ENCODE data around the gene IRF4.
A peak's percentile ranks its signal among the peaks of the same experiment; 100 is the strongest.

Gene IRF4

DNA sequence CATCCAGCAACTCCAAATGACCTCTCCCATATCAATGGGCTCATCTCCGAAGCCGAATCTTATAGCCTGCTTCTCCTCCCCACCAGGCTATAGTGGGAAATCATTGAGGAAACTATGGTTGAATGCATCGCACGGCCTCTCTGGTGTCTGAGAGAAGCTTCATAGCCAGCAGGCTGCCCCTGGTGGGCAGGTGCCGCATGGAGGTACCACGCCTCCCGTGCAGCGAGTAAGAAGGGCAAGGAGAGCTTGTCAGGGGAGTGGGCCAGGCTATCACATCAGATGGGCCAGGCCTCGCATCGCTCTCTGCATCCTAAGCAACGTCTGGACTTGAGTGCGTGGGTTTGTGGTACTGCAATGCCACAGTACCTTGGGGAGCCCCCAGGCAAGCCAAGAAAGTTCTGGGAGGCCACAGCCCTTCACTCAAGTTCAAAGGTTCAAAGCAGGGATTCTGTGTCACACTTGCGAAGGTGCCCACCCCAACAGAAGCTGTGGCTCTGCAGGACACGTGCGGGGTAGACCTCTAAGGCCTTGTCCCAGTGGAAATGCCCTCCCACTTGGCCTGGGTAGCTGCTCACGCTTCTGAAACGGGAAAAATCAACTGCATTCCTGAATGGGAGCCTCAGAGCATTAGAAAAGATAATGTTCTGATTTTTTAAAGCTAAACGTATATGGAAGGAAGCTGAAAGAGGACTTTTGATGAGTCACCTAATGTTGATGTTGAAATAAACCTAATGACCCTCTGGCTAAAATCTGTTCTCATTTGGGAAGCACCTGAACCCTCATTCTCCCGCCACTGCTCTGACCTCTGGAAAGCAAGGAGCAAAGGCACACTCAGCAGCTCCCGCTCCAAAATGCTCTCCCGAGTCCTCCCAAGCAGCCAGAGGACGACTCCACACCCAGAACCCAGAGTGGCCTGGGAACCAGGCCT lies 8.4 kb upstream of the IRF4 start:
- Mint-ChIP-seq H3K27me3 (ENCODE audit: low read depth, poor library complexity) (peaks cover 59% of the 10 kb centered on the region), H3K9me3 (peaks cover 33% of the 10 kb centered on the region), H3K27ac (no peak overlapping the region), H3K36me3 (ENCODE audit: low read depth) (no peaks in the 10 kb centered on the region), H3K4me1 (peaks cover 29% of the 10 kb centered on the region), H3K4me3 (no peak overlapping the region)
- DNase-seq: no peak
- TF ChIP-seq, protein P1, sequence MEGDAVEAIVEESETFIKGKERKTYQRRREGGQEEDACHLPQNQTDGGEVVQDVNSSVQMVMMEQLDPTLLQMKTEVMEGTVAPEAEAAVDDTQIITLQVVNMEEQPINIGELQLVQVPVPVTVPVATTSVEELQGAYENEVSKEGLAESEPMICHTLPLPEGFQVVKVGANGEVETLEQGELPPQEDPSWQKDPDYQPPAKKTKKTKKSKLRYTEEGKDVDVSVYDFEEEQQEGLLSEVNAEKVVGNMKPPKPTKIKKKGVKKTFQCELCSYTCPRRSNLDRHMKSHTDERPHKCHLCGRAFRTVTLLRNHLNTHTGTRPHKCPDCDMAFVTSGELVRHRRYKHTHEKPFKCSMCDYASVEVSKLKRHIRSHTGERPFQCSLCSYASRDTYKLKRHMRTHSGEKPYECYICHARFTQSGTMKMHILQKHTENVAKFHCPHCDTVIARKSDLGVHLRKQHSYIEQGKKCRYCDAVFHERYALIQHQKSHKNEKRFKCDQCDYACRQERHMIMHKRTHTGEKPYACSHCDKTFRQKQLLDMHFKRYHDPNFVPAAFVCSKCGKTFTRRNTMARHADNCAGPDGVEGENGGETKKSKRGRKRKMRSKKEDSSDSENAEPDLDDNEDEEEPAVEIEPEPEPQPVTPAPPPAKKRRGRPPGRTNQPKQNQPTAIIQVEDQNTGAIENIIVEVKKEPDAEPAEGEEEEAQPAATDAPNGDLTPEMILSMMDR (IDR thresholded peaks at IDR 0.05): no peak

DNA sequence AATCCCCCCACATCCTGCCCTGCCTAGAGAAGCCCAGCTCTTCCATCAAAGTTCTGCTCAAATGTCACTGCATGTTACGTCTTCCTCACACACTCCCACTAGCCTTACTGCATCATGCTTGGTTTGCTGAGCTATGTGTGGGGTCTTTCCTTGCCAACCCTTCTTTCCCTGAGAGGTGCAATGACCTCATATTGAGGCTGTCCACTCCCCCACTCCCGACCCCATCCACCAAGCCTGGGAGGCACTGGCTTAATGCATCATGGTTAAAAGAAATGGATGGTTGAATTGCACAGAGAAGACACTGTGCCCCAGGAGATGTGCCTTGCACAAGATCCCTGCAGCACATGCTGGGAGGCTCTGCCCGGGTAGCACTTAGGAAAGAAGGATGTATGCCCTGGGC lies 7.7 kb upstream of the IRF4 start:
- Mint-ChIP-seq H3K4me3 (no peak overlapping the region), H3K27ac (peak overlapping the region; percentile 0), H3K9me3 (peaks cover 26% of the 10 kb centered on the region), H3K4me1 (peaks cover 22% of the 10 kb centered on the region), H3K36me3 (ENCODE audit: low read depth) (no peaks in the 10 kb centered on the region), H3K27me3 (ENCODE audit: low read depth, poor library complexity) (peaks cover 66% of the 10 kb centered on the region)
- TF ChIP-seq, protein P1 (IDR thresholded peaks at IDR 0.05): no peak
- no peak for DNase-seq

DNA sequence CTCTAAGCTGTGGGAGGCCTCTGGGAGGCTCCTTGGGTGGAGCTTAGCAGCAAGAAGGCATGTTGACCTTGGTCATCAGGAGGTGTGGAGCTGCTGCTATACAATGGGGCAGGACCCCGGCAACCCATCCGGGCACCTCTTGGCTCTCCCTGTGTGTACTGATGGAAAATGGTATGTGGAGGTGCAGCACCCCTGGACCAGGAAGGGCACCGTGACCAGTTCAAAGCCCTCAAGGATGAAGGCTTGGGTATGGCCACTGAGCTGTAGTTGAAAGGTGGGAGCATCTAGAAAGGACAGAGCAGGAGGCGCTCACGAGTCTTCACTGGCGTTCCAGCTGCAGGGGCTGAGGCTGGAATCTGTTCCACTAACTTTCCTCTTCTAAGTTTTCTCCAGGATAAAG lies 6.7 kb upstream of the IRF4 start:
- H3K4me3 Mint-ChIP-seq: no peak overlapping the region
- peaks cover 19% of the 10 kb centered on the region for H3K4me1 Mint-ChIP-seq
- H3K36me3 Mint-ChIP-seq (ENCODE audit: low read depth): no peaks in the 10 kb centered on the region
- peaks cover 23% of the 10 kb centered on the region for H3K9me3 Mint-ChIP-seq
- TF ChIP-seq, protein P1 (IDR thresholded peaks at IDR 0.05): no peak
- DNase-seq: no peak
- H3K27me3 Mint-ChIP-seq (ENCODE audit: low read depth, poor library complexity): peaks cover 77% of the 10 kb centered on the region
- no peak overlapping the region for H3K27ac Mint-ChIP-seq

DNA sequence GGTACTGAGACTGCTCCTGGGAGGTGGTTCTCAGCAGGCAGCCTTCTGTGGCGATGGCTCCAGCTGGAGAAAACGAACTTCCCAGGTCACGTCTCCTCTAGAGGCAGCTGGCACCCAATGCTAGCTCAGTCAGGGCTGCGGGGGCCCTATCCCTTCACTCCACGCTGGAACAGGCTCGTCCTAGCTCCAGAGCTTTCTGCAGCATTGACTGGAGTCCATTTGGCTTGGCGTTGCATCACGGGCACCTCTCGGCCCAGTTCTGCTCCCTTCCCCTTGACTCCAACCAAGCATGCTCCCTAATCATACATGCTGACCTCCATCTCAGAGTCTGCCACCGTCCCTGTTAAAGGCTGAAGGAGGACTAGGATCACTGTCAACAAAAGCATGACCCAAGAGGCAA lies 5.9 kb upstream of the IRF4 start:
- DNase-seq: no peak
- peaks cover 14% of the 10 kb centered on the region for H3K4me1 Mint-ChIP-seq
- peaks cover 80% of the 10 kb centered on the region for H3K27me3 Mint-ChIP-seq (ENCODE audit: low read depth, poor library complexity)
- TF ChIP-seq, protein P1 (IDR thresholded peaks at IDR 0.05): no peak
- no peaks in the 10 kb centered on the region for H3K36me3 Mint-ChIP-seq (ENCODE audit: low read depth)
- no peak overlapping the region for H3K4me3 Mint-ChIP-seq
- peaks cover 16% of the 10 kb centered on the region for H3K9me3 Mint-ChIP-seq
- no peak overlapping the region for H3K27ac Mint-ChIP-seq

DNA sequence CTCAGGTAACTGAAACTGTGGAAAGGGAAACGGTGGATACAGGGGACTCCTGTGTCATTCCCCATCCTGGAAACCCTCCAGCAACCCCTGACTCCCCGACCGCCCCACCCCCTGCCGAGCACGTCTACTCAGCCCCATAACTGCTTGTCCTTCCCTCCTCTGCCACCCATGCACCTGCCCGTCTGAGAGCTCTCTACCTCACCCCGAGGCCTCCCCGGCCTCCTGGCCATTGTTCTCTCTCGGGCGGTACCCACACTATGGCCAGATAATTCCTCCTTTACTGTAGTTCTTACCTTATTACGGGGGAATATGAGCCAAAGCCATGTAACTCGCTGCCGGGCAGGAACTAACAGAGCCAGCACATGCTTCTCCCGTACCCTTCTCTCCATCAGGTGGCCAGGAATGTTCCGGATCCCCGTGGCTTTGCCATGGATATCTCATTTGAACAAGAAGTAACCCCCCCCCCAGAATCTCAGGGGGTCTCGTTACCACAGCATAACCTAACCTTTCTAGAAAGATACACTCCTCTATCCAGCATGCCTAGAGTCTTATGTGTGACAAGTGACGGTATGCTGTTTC lies 4.8 kb upstream of the IRF4 start:
- H3K27ac Mint-ChIP-seq: no peak overlapping the region
- DNase-seq: no peak
- no peaks in the 10 kb centered on the region for H3K36me3 Mint-ChIP-seq (ENCODE audit: low read depth)
- TF ChIP-seq, protein P1 (IDR thresholded peaks at IDR 0.05): no peak
- H3K4me1 Mint-ChIP-seq: peaks cover 20% of the 10 kb centered on the region
- peaks cover 5% of the 10 kb centered on the region for H3K9me3 Mint-ChIP-seq
- peaks cover 84% of the 10 kb centered on the region for H3K27me3 Mint-ChIP-seq (ENCODE audit: low read depth, poor library complexity)
- no peak overlapping the region for H3K4me3 Mint-ChIP-seq
